ENCODE measurements around the gene SOX18. TPM values are rescaled to one million over a fixed set of nuclear protein-coding genes. Genes with fewer than 3 reads are reported as not detected.

Gene SOX18
- total and polyA plus RNA-seq, 2 of the 13 experiments (the other 11 are each of a cell fraction or from before 2014, with no cell fraction given) = 1.6 to 1.9 TPM

GRCh38 chr20:64055893-64056638 is 6.6 kb upstream of the SOX18 start (continued):
- TF ChIP-seq TOE1 (CRISPR knock-in tag; IDR thresholded peaks at IDR 0.05) (0 out of 2 replicates have a peak, but pooled peaks have one; percentile 49), KDM5B (CRISPR knock-in tag; IDR thresholded peaks at IDR 0.05; ENCODE audit: borderline replicate concordance) (no peak; the same call in 1 of the 2 replicates), RBAK (CRISPR knock-in tag; IDR thresholded peaks at IDR 0.05) (peak; percentile 25; the same call in 1 of the 2 replicates), BRD4 (CRISPR knock-in tag; IDR thresholded peaks at IDR 0.05) (peak; percentile 88), SNAPC2 (CRISPR knock-in tag; IDR thresholded peaks at IDR 0.05) (0 out of 2 replicates have a peak, but pooled peaks have one; percentile 39), TMF1 (CRISPR knock-in tag; IDR thresholded peaks at IDR 0.05; ENCODE audit: low read depth) (no peak), ZNF121 (CRISPR knock-in tag; IDR thresholded peaks at IDR 0.05) (peak; percentile 91), ZNF563 (CRISPR knock-in tag; IDR thresholded peaks at IDR 0.05) (no peak), DNMT3B (CRISPR knock-in tag; conservative IDR thresholded peaks at IDR 0.05) (peak; percentile 86; the same call in 1 of the 2 replicates), KDM3A (CRISPR knock-in tag; IDR thresholded peaks at IDR 0.05; ENCODE audit: low read depth) (peak; percentile 32), GATA4 (IDR thresholded peaks at IDR 0.05; ENCODE audit: borderline replicate concordance, low read depth) (peak; percentile 16; the same call in 1 of the 2 replicates), MBNL3 (CRISPR knock-in tag; conservative IDR thresholded peaks at IDR 0.05) (no peak), ZNF572 (CRISPR knock-in tag; IDR thresholded peaks at IDR 0.05) (no peak), ZNF816 (CRISPR knock-in tag; IDR thresholded peaks at IDR 0.05; ENCODE audit: borderline replicate concordance) (no peak), ZBTB26 (CRISPR knock-in tag; IDR thresholded peaks at IDR 0.05; ENCODE audit: borderline replicate concordance) (0 out of 2 replicates have a peak, but pooled peaks have one; percentile 42), ZNF501 (CRISPR knock-in tag; IDR thresholded peaks at IDR 0.05) (no peak; the same call in 1 of the 2 replicates), KLF13 (CRISPR knock-in tag; IDR thresholded peaks at IDR 0.05) (peak; percentile 98)
- TF ChIP-seq, protein P1, sequence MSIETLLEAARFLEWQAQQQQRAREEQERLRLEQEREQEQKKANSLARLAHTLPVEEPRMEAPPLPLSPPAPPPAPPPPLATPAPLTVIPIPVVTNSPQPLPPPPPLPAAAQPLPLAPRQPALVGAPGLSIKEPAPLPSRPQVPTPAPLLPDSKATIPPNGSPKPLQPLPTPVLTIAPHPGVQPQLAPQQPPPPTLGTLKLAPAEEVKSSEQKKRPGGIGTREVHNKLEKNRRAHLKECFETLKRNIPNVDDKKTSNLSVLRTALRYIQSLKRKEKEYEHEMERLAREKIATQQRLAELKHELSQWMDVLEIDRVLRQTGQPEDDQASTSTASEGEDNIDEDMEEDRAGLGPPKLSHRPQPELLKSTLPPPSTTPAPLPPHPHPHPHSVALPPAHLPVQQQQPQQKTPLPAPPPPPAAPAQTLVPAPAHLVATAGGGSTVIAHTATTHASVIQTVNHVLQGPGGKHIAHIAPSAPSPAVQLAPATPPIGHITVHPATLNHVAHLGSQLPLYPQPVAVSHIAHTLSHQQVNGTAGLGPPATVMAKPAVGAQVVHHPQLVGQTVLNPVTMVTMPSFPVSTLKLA (IDR thresholded peaks at IDR 0.05) = no peak
- TF ChIP-seq, protein P2, sequence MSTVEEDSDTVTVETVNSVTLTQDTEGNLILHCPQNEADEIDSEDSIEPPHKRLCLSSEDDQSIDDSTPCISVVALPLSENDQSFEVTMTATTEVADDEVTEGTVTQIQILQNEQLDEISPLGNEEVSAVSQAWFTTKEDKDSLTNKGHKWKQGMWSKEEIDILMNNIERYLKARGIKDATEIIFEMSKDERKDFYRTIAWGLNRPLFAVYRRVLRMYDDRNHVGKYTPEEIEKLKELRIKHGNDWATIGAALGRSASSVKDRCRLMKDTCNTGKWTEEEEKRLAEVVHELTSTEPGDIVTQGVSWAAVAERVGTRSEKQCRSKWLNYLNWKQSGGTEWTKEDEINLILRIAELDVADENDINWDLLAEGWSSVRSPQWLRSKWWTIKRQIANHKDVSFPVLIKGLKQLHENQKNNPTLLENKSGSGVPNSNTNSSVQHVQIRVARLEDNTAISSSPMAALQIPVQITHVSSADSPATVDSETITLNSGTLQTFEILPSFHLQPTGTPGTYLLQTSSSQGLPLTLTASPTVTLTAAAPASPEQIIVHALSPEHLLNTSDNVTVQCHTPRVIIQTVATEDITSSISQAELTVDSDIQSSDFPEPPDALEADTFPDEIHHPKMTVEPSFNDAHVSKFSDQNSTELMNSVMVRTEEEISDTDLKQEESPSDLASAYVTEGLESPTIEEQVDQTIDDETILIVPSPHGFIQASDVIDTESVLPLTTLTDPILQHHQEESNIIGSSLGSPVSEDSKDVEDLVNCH (CRISPR knock-in tag; IDR thresholded peaks at IDR 0.05) = no peak
- TF ChIP-seq, protein P3, sequence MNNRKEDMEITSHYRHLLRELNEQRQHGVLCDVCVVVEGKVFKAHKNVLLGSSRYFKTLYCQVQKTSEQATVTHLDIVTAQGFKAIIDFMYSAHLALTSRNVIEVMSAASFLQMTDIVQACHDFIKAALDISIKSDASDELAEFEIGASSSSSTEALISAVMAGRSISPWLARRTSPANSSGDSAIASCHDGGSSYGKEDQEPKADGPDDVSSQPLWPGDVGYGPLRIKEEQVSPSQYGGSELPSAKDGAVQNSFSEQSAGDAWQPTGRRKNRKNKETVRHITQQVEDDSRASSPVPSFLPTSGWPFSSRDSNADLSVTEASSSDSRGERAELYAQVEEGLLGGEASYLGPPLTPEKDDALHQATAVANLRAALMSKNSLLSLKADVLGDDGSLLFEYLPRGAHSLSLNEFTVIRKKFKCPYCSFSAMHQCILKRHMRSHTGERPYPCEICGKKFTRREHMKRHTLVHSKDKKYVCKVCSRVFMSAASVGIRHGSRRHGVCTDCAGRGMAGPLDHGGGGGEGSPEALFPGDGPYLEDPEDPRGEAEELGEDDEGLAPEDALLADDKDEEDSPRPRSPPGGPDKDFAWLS (CRISPR knock-in tag; IDR thresholded peaks at IDR 0.05; ENCODE audit: borderline replicate concordance) = no peak
- TF ChIP-seq, protein P4, sequence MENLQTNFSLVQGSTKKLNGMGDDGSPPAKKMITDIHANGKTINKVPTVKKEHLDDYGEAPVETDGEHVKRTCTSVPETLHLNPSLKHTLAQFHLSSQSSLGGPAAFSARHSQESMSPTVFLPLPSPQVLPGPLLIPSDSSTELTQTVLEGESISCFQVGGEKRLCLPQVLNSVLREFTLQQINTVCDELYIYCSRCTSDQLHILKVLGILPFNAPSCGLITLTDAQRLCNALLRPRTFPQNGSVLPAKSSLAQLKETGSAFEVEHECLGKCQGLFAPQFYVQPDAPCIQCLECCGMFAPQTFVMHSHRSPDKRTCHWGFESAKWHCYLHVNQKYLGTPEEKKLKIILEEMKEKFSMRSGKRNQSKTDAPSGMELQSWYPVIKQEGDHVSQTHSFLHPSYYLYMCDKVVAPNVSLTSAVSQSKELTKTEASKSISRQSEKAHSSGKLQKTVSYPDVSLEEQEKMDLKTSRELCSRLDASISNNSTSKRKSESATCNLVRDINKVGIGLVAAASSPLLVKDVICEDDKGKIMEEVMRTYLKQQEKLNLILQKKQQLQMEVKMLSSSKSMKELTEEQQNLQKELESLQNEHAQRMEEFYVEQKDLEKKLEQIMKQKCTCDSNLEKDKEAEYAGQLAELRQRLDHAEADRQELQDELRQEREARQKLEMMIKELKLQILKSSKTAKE (CRISPR knock-in tag; IDR thresholded peaks at IDR 0.05; ENCODE audit: borderline replicate concordance) = no peak

All from HepG2 (cell line).